HG02938 (cell line): ENCODE data around the gene PTGES.

Source experiments
- ATAC-seq: cut with Tn5 transposase; IDR thresholded peaks from one replicate; pipeline ENCODE4 v1.9.1; 2021; ENCODE audit warnings: mild to moderate bottlenecking, moderate library complexity; ENCODE audit not compliant: unreplicated experiment

The PTGES gene

DNA sequence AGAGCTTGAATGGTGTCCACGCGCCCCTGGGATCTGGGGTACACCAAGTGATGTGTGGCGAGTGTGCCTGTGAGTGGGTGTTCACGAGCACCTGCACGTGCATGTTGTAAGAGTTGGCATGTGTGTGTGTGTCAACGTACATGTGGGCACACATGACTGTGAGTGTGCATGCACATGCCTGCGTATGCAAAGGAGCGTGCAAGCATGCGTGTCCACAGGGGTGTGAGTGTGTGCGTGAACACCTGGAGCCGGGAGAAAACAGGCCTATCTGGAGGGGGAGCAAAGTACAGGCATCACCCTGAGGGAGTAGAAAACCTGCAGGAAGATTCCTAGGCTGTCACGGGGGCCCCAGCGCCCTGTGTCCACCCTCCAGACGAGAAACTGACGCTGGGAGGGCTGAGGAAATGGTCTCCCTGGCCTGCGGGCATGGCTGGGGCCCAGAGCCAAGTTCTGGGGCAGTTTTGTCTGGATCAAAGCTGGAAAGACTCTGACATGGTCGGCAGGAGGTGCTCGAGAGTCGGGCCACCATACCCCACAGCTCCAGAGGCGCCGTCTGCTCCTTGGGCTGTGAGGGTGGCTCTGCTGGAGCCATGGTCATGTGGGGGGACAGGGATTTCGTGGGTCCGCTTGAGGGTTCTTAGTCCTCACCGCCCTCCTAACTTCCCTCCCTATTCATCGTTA, 31.8 kb downstream of the PTGES start:
- no peak for ATAC-seq

DNA sequence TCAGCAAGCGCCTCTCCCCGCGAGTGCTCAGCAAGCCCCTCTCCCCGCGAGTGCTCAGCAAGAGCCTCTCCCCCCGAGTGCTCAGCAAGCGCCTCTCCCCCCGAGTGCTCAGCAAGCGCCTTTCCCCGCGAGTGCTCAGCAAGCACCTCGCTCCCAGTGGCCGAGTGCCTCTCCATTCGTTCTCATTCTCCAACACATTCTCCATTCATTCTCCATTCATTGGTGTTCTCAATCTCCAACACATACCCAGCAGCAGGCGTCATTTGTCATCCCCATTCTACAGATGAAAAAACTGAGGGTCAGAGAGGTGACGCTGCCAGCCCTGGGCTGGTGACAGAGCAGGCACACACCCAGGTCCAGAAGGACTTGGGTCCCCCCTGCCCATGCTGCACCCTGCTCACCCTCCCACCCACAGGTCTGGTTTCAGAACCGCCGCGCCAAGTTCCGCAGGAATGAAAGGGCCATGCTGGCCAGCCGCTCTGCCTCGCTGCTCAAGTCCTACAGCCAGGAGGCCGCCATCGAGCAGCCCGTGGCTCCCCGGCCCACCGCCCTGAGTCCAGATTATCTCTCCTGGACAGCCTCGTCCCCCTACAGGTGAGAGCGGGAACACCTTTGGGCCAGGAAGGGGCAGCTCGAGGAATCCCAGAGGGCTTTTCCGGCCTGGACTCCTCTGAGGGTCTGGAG, 32.5 kb downstream of the PTGES start:
- ATAC-seq = no peak

DNA sequence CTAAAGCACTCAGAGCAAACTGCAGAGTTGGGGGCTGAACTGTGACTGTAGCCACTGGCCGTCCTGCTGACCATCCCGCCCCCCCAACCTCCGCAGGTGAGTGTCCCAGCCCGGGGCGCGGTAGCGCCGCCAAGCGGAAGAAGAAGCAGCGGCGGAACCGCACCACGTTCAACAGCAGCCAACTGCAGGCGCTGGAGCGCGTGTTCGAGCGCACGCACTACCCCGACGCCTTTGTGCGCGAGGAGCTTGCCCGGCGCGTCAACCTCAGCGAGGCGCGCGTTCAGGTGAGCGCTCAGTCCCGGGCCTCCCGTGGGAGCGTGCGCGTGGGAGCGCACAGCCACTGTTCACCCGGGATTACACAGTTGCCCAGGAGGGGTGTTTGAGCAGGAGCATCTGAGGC, 33.7 kb downstream of the PTGES start:
- no peak for ATAC-seq

- ATAC-seq = no peak
Observed at GRCh38 chr9:129718647-129719046, 34.2 kb downstream of the PTGES start.

DNA sequence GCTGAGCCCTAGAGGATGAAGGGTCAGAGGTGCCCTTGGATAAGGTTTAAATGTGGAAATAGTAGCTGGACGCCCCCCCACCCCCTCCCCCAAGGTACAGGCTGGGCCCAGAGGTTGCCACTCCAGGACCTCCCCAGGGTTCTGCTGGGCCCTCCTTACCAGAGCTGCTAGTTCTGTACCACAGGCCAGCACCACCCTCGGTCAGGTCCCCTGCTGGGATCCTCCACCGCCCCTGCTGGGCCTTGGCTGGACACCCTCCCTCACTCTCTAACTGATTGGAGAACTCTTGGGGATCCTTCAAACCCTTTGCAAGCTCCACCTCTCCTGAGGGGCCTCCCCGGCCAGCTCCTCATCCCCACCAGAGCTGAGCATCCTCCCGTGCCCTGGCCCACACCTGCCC, 34.9 kb downstream of the PTGES start:
- ATAC-seq = no peak

DNA sequence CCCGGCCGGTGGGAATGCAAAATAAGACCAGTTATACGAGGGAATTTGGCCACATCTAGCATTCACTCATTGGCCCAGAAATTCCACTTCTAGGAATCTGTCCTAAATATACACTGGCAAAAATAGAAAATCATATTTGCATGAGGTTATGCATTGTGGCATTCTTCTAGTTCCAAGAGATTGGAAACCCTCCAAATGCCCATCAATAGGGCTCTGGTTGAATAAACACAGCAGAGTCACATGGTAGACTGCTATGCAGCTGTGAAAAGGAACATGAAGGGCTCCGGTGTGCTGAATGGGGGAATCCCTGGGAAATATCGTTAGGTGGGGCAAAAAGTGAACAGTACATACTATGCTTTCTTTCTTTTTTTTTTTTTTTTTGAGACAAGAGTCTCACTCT, 36.8 kb downstream of the PTGES start:
- ATAC-seq = no peak

- ATAC-seq = no peak
Observed at GRCh38 chr9:129714511-129715061, 38.3 kb downstream of the PTGES start.

- no peak for ATAC-seq
Observed at GRCh38 chr9:129713402-129713679, 39.5 kb downstream of the PTGES start.

DNA sequence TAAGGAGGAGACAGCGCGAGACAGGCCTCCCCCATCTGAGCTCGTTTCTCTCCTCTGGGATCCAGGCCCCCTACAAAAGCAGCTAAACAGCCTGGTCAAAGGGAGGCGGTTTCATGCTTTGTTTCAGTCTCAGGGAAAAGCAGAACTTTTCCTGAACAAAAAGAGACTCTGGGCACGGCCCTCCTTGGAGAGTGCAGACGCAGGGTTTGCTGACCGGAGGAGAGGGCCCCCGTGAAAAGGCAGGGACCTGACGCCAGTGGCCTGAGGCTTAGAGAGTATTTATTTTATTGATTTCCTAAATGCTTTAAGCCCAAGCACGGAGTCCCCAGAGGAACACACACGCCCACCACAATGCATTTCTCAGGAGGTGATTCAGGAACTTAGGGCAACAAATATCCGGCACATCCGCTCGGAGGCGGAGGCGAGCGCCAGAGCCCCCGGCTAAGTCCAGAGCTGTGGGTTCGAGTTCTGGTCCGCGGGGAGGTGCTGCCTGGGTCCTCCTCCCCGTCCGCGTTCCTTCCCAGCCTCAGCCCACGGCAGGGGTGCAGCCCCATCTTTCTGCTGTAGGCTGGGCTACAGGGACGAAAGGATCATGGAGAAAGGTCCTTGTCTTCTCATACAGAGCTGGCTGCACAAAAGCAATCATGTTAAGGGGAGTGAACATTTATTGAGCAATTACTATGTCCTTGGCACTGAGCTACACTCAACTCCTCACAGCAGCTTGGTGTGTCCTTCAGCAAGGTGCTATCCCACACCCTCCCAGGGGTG, 40.0 kb downstream of the PTGES start:
- no peak for ATAC-seq

DNA sequence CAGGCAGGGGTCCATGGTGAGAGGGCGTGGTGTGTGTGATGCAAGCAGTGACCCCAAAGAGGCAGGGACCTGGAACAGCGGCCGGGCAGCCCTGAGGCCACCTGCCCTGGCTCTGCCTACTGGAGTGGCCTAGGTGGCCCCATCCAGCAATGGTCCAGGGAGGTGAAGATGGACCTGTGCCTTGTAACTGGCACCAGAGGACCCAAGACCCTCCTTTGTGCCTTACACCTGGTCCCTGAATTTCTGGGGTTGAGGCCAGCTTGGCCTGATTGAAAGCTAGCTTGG, 42.7 kb downstream of the PTGES start:
- no peak for ATAC-seq

DNA sequence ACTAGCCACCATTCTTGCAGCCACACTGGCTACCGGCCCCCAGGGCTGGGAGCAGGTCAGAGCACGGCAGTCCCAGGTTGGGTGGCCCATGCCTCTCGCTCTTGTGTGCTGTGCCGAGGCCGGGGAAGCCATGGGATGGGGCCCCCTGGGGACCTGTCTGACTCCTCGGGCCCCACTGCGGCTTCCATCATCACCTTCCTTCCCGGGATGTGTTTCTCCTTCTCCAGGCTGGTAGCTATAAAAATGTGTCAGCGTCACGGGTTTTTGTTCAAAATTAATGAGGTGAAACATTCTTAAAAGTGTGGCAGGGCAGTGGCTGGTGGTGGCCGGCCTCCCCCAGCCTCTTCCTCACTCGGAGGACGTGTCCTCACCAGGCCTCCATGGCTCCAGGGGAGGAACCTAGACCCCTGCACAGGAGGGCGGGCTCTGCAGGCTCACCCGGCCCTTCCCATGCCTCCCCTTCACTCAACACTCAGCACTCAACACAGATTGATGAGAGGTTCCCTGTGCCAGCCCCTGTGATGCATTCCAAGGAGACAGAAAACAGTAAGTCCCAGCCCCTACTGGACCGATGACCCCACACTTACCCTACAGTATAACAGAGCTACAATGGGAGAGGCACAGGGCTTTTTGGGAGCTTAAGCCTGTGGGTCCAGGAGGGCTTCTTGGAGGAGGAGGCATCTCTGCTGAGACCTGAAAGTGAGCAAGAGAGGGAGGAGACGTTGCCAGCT, 43.2 kb downstream of the PTGES start:
- ATAC-seq = no peak

DNA sequence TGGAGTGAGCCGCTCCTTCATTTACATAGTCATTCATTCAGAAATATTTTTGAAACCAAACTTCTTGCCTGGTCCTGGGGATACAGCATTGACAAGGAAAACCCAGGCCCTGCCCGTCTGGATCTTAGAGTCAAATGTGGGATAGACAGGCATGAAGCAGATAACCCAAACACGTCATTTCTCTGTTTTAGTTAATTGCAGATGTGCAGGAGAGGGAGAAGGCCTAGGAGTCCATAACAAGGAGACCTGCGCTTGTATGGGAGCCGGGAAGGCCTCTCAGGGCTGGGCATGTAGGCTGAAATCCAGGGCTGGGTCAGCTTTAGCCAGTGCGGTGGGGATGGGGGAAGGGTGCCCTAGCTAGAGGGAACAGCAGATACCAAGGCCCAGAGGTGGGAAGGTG, 44.0 kb downstream of the PTGES start:
- ATAC-seq = no peak

GRCh38 chr9:129704807-129705206, 48.0 kb downstream of the PTGES start:
- no peak for ATAC-seq

- ATAC-seq = no peak
Observed at GRCh38 chr9:129703667-129704355, 49.0 kb downstream of the PTGES start.

DNA sequence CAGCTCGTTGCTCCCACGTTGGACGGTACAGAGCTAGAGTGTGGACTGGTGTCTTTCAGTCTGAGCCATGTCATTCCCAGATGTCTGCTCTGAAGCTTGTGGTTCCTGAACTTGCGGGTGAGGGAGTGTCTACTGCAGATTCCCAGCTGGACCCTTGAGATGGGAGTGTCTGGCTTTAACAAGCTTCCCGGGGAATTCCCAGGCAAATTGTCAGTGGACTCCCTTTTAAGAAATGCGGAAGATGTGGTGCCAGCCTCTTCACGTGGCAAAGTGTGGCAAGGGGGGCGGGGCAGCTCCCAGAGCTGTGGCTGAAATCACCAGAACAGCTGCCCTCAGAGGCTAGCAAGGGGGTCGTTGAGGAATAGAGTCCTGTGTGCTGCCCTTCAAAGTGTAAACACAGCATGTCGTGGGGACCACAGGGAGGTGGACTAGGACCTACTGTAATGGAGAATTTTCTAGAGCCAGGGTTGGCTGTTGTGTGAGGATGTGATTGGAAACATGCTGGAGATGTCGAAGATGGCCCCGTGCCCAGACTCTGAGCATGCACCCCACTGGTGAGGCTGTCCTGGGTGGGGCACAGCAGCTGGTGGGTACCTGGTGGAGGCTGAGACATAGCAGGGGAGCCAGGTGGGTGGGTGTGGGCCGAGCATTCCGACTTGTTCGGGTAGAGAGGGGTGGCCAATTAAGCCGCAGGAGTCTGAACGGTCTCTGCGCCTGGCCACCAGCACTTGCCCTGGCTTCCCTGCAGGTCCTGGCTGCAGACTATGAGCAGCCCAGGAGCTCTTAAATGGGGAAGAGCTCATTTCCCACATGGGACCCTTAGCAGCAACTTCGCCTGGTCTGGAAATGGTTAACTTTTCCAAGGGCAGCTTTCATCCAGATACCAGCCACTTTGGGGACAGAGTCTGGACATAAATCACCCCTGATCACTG, 50.0 kb downstream of the PTGES start:
- no peak for ATAC-seq

DNA sequence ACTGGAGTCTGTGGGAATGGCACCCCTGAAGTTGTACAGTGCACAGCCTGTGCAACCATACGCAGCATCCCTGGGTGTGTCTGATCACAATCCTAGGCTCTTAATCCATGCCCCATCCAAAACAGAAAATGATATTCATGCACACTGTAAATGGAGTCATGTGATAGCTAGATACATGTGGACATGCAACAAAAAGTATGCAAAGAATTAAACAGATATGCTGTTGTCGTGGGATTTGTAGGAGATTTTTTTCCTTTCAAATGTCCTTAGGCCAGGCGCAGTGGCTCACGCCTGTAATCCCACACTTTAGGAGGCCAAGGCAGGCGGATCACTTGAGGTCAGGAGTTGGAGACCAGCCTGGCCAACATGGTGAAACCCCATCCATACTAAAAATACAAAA, 51.3 kb downstream of the PTGES start:
- ATAC-seq = no peak

DNA sequence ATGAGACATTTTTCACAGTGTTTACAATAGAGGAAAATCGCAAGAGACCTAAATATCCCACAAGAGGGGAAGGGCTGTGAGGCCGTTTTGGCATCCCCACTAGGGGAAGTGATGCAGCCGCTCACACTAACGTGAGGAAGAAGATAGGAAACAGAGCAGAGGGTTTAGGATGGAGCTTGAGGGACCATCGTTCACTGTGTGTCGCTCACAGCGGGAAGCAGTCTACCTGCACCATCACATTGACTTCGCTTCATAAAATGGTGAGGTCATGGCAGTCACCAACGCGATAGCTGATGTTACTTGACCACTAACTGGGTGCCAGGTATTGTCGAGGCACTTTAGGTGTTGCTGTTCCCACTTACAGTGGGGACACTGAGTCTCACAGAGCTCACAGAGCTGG, 51.8 kb downstream of the PTGES start:
- ATAC-seq = no peak

- no peak for ATAC-seq
Observed at GRCh38 chr9:129698254-129698757, 54.5 kb downstream of the PTGES start.

GRCh38 chr9:129697656-129698253, 55.1 kb downstream of the PTGES start:
- no peak for ATAC-seq
